GM19395 (cell line): ENCODE results near the gene RDM1.
"Not testable (repeated sequence)": the region's sequence is repeated elsewhere in the genome, so short reads cannot be mapped to it uniquely, and the experiment has no call there.

Experiments used
- ATAC-seq: cut with Tn5 transposase; IDR thresholded peaks from one replicate; pipeline ENCODE4 v1.9.1; 2021; ENCODE audit warnings: mild to moderate bottlenecking, moderate library complexity; ENCODE audit not compliant: unreplicated experiment

The RDM1 gene

DNA sequence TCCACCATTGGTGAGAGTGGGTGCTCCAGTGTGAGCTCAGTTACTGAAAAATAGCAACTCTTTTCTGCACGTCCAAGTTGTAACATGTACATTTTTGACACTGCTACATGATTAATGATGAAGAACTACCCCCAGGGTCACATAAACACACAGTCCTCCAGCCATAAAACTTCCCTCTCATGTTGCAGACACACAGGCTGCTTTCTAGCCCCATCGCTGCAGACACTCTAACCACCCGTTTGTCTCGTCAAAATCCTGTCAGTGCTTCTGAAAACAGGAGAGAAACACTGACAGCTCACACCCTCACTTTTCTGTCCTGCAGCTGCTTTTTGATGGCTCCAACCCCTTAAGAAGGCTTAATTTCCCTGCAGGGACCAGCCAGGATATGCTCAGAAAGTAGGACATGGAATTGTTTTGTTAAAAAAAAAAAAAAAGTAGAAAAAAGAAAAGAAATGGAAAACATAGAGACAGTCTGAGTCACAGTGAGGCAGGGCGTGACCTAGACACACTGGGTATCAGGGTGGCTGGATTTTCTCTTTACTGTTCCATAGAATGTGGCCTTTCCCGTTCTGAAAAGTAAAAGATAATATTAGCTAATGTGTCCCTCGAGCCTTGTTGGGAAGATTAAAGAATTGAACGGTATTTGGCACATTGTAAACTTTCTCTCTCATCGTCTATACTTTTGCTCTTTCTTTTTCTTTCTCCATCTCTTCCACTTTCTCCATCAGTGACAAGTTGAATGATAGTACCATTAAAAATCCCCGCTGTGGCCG lies 29.7 kb downstream of the RDM1 start:
- no peak for ATAC-seq

DNA sequence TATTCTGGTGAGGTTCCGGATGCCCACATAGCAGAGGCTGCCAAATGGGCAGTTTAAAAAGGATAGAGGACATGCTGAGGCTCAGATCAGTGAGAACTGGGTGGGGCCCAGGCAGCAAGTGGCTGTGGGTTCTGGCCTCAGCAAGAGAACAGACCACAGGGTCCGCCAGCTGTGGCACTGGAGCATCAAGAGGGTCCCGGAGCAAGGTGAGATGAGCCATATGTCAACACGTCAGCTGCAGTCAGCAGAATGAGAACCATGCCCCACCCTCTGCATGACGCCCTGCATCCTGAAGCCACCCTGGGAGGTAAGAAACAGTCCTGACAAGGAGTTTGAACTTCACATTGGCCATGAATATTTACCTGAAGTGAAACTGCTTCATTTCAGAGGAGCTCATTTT lies 30.3 kb downstream of the RDM1 start:
- no peak for ATAC-seq

DNA sequence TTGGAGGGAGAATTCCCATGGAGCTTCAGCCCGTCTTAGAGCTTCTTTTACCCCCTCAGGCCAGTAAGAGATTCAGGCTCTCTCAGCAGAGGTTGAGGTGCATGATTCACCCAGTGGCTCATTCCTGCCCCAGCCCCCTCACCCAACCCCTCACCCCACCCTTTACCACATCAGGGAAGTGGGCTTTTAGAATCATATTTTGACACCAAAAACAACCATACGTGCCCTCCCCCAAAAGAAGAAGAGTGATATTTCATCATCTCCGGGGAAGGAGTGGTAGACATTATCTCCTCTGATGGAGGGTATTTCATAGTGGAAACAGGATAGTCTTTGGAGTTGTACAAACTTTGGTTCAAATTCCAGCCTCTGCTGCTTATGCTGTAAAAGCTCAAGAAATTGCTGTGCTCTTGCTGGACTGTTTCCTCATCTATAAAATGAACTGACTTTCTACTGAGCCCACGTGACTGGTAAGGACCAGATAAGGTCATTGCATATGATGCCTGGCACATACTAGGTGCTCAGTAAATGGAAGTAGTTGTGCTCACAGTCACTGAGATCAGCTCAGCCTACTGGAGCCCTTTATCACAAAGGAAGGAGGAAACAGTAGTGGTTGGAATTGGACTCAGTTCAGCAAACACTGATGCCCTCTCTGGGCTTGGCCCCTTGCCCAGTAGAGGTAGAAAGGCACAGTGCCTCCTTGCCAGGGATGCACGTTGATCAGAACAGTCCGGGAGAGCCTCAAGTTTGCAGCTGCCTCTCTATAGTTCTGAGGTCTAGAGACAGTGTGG lies 32.1 kb downstream of the RDM1 start:
- no peak for ATAC-seq

DNA sequence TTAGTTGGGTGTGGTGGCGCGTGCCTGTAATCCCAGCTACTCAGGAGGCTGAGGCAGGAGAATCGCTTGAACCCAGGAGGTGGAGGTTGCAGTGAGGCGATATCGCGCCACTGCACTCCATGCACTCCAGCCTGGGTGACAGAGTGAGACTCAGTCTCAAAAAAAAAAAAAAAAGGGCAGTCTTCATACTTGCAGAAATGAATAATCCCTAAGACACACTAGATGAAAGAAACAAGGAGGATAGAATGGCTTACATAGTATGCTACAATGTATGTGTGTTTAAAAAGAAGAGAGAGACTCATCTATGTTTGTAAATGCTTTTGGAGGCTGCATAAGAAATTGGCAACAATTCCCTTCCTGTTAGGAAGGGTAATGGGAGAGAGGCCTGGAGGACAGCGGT lies 32.8 kb downstream of the RDM1 start:
- ATAC-seq, result not testable (repeated sequence)

DNA sequence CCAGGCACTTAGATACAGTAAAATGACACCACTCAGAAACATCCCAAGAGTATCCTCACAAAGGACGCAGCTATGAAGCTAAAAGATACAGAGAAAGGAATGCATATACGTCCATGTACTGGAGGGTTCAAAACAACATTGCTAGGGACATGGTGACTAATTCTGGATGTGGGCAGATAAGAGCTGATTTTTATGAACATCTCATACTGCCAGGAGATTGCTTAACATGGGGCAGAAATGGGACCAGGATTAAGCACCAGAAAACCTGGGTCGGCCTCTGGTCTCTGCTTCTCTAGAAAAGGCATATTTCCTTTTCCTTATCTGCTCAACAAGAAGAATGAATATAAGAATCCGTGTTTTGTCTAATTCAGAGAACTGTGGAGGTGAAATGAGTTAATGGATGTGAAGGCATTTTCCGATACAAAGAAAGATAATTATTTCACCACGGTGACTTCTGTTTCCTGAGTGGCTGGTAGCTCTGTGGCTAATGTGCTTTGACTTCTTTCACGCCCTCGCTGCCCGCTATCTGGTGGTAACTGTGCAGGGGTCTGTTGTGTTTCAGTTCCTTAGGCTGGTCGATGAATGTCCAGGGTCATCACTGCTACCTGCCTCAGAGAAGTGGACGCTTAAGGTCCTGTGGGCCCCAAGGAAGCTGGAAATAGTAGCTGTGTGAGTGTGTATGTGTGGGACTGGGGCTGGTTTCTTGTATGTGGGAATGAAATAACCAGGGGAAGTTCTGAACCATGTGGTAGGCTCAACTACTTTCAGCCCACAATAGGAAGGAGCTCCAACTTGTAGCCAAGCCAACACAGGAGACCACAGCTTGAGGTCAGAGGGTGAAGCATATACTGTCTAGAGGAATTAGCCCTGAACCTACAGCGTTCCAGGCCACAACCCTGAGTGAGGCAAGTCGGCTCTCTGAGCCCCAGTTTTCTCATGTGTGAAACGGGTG lies 34.7 kb downstream of the RDM1 start:
- peak; percentile 65 for ATAC-seq

DNA sequence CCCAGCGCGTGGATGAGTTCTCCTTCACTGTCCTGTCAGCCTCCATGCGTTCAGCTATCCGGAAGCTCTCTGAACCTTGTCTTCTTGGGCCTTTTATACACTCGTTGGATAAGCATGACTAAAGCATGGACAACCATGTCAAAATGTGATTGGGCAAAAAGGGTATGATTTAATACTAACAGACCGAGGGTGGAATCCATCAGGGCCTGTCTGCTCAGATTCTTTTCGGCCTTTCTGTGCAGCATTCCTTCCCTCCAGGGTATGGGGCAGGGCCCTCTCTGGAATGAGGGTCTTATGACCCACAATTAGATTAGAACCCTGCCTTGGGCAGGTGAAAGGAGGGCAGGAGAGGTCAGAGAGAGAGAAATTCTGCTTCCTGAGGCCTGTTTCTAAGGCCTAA lies 36.4 kb downstream of the RDM1 start:
- no peak for ATAC-seq

DNA sequence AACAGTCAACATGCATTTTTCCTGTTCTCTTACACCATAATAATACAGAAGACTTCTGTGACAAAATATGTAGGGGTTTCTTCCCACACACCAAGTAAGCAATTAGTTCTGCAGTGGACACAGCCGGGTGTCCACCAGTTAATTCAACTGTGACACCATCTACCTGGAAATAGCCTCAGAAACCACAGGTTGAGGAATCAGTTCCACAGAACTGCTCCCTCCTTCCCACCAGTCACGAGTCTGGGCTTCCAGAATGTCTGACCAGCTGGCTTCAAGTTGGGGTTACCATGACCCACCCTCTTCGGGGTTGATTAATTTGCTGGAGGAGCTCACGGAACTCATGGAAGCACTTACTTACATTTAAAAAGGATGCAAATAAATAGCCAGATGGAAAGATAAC lies 36.8 kb downstream of the RDM1 start:
- no peak for ATAC-seq

DNA sequence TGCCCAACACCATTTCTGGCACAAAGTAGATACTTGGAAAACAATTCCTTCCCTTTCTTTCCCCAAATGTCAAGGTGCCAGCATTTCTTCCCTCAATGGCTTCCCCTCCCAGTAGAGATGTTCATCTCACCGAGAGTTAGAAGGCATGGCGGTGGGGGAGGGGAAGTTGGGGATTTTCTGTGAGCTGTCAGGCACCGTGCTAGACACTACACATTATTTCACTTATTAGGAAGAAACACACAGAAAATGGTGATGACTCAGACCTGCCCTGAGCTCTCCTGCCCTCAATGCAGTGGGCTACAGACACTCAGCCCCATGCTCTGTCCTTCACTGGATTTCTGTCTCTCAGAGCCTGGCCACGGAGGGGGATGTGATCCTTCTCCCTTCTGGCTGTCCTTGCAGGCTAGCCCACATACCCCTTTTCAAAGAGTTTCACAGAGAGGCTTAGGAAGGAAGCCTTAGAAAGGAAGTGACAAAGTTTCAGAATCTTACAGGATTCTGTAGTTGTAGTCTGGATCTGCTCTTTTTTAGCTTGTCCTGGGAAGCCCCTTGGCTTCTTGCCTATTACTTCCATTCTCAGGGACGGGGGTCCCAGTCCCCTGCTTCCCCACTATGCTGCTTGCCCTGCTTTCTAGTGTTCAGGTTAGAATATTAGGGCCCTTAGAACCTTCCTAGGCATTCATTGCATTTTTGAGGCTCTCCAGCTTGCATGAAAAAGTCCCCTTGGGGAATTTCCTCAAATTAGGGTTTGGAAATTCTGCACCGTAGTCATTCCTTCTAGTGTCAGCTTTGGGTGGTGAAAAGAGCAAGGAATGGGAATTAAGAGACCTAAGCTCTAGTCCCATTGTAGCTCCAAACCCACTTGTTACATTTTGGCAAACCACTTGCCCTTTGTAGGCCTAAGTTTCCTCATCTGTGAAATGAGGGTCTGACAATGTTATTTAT lies 38.2 kb downstream of the RDM1 start:
- no peak for ATAC-seq

DNA sequence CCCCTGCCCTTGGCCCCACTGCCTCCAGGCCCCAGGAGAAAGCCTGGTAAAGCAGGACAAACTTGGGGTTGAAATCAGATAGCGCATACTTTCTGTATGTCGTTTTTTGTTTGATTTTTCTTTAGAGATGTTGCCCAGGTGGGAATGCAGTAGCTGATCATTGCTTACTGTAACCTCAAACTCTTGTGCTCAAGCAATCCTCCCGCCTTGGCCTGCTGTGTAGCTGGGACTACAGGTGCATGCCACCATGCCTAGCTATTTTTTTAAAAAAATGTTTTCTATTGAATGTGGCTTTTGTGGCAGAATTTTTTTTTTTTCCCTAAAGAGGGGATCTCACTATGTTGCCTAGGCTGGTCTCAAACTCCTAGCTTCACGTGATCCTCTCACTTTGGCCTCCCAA lies 39.3 kb downstream of the RDM1 start:
- ATAC-seq, result no peak

DNA sequence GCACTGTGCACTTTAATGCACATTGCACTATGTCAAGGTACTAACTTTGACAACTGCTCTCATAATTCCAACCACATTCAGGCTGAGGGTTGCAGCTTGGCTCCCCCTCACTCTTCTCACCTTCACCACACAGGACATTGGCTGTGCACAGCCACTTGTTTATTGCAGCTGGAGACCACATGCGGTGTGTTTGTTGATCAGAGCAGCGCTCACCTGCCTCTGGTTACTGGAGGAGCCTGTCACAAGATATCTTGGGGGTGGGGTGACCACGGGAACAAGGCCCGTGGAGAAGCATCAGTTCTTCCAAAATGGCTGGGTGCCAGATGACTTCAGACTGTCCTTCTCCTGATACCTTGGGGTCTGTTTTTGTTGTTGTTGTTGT lies 39.8 kb downstream of the RDM1 start:
- ATAC-seq, result no peak

DNA sequence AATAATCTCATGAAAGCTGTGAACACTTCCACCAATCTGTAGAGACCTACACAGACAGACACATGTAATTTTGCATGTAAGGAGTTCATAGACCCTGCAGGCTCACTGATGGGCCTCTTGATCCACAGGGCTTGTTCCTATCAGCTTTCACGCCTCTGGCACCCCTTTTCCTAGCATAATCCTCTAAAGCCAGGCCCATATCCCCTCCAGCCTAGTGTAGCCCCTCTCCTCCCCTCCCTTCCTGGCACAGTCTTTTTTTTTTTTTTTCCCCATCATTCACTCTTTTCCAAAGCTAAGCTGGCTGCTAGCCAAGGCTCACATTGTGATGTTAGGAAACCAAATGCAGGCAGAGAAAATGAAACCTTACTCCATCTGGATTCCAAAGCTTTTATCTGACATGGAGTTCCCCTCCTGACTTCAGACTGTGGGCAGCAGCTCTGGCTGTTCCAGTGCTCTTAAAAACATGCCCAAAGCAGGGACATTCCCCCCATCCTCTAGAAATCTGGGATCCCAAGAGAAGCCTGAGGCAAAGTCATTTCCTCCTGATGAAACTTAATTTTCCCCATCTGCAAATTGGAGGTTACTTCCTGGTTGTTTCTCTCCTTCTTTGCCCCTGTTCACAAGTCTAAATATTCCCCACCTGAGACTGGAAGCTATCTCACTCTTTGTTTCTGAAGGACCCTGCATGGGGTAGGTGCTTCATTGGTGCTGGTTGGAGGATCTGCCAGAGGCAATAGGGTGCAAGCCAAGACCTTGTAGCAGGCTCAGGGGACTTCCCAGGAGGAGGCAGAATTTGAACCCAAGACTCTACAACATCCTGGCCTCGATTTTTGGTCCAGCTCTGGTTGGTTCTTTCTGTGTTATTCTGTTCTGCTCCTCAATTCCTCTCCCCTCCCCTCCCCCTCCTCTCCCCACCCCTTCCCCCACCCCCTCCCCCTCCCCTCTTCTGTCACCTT lies 40.5 kb downstream of the RDM1 start:
- no peak for ATAC-seq

DNA sequence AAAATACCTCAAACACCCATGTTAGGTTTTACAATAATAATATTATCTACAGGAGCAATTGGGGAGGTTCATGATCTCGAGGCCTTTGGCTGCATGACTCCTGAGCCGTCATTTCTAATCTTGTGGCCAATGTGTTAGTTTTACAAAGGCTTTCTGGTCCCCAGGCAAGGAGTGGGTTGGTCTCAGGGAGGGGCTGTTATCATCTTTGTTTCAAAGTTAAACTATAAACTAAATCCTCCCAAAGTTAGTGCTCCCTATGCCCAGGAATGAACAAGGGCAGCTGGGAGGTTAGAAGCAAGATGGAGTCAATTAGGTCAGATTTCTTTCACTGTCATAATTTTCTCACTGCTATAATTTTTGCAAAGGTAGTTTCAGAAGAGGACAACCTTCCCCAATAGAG lies 41.3 kb downstream of the RDM1 start:
- no peak for ATAC-seq

DNA sequence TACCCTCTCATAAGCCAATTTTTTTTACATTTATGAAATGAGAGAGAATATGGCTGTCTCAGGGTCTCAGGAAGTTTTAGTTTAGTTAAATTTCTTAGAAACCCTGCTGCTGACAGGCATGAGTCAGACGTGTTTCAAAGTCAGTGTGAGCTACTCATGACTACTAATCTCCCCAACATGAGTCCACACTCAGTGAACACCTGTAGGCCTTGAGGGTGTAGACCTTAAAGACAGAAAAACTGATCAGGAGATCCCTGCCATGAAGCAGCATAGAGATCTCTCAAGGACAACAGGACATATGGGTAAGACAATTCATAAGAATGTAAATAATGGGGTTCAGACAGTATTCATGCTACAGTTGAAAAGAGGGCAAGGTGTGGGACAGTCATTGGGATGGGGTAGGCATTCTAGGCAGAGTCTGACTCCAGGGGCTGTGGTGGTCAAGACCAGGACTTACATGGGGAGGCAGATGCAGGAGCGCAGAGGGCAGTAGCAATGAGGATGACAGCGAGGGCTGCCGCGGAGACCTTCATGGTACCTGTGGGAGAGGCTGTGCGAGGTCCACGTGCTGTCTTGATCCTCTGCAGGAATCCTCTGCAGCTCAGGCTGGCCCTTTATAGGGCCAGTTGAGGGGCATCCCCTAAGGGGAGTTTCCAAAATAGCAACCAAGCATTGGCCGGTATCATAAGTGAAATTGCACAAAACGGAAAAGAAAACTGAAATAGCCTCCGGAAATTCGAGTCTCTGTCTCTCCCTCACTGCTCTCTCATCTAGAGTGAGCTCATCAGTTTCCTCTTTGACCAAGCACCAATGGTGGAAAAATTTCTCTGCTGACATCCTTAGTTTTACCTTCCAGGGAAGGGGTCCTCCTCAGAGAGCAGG lies 50.6 kb downstream of the RDM1 start, which contains the start of gene CCL5:
Gene CCL5, minus strand, starts transcription at position 588 of the 882 bp plus-strand sequence.
- peak; percentile 93 for ATAC-seq

DNA sequence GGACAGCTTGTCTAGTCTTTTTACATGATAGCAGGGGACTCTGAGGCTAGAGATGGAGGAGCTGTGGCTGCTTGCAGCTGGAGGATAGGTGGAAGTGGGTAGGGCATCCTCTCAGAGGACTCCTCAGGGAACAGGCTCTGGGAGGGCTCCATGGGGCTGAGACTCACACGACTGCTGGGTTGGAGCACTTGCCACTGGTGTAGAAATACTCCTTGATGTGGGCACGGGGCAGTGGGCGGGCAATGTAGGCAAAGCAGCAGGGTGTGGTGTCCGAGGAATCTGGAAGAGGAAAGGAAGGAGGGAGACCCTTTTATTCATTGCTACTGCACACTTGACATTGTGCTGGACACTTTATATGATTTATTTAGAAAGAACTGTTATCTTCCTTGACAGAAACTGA lies 52.2 kb downstream of the RDM1 start:
- no peak for ATAC-seq

DNA sequence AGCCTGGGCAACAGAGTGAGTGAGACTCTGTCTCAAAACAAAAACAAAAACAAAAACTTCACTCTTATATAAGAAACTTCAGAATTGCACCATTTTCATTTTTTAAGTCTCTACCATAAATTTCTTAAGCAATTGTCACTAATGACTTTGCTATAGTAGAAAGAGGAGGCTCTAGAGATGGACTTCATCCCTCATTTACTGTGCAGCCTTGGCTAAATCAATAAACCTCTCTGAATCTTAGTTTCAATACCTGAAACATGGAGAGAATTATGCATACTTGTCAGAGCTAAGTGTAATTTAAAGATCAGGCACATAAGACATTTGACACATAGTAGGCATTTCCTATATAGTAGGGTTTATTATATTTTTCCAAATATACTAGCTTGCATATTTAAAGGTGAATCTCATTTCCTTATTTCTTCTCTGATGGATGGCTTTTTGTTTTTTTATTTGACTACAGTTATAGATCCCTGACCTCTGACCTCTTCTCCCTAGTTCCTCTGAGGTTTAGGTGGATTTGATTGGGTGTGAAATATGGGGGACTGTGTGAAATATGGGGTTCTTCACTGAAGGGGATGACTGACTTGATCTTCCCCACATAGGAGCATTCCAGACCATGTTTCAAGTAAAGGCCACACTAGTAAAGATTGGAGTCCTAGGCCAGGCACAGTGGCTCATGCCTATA lies 53.1 kb downstream of the RDM1 start:
- ATAC-seq, result no peak

DNA sequence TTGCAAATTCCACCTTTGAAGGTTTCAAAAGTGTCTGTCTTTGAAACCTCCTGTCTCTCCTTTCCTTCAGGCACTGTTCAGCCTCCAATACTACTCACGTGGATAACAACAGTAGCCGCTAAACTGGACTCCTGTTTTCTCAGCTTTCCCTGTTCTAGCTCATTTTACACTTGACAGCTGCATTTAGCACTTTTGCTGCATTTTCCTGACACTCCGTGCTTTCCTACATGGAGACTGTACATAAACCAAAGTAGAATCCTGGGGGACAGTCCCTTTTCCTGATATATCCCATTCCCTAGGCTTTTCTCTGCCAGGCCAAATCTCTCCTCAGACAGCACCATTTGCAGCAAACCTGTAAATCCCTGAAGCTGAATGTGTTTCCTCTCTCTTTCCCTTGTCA lies 54.0 kb downstream of the RDM1 start:
- no peak for ATAC-seq

DNA sequence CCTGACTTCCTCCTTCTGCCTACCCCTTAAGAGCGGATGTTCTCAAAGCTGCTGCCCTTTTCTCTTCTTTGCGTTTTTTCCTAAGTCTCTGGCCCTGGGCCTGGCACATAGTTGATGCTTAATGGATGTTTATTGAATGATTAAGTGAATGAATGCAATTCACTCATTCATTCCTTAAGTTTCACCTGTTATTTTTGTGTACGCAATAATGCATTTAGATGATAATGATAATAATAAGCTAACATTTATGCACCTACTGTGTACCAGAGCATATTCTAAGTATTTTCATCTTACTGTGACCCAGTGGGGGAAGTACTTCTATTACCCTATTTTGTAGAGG lies 54.8 kb downstream of the RDM1 start:
- ATAC-seq, result no peak
